GM10847 (cell line): ENCODE data around the gene HSD11B2.

Experiments used
- POLR2A ChIP-seq: IDR thresholded peaks from 2 replicates; pipeline ENCODE4 v1.6.1; 2011; ENCODE audit not compliant: insufficient read length; ENCODE audit errors: extremely low read depth

The HSD11B2 gene

GRCh38 chr16:67393788-67394154 is 37.1 kb upstream of the HSD11B2 start:
- no peak for TF ChIP-seq POLR2A

- TF ChIP-seq POLR2A: no peak
Observed at GRCh38 chr16:67394155-67395104, 36.5 kb upstream of the HSD11B2 start.

- TF ChIP-seq POLR2A: no peak
Observed at GRCh38 chr16:67395105-67395457, 35.8 kb upstream of the HSD11B2 start.

GRCh38 chr16:67395458-67396158 is 35.3 kb upstream of the HSD11B2 start:
- no peak for TF ChIP-seq POLR2A

- TF ChIP-seq POLR2A: no peak
Observed at GRCh38 chr16:67396159-67397035, 34.5 kb upstream of the HSD11B2 start.

GRCh38 chr16:67397036-67397801 is 33.7 kb upstream of the HSD11B2 start:
- no peak for TF ChIP-seq POLR2A

GRCh38 chr16:67397812-67398545 is 32.9 kb upstream of the HSD11B2 start:
- no peak for TF ChIP-seq POLR2A

GRCh38 chr16:67398546-67399217 is 32.2 kb upstream of the HSD11B2 start:
- TF ChIP-seq POLR2A: no peak

GRCh38 chr16:67399218-67399733 is 31.6 kb upstream of the HSD11B2 start:
- no peak for TF ChIP-seq POLR2A

- TF ChIP-seq POLR2A: no peak
Observed at GRCh38 chr16:67399749-67400704, 30.9 kb upstream of the HSD11B2 start.

GRCh38 chr16:67400901-67401300 is 30.0 kb upstream of the HSD11B2 start:
- no peak for TF ChIP-seq POLR2A

GRCh38 chr16:67403976-67404555 is 26.9 kb upstream of the HSD11B2 start:
- no peak for TF ChIP-seq POLR2A
